Testis (tissue), 3 donors: ENCODE data around the gene SMAD6. TPM values are rescaled to one million over a fixed set of nuclear protein-coding genes. Genes with fewer than 3 reads are reported as not detected.

Source experiments
- DNase-seq: peaks from one replicate; pipeline ENCODE4 v3.0.0-alpha.2; 2019
- H3K27ac ChIP-seq, 2 donors: fragments of 200-600 bp; sonication (generic); one replicate each; pipeline ENCODE4 v1.5.1; 2019
- H3K27me3 ChIP-seq: fragments of 200-600 bp; sonication (generic); one replicate; pipeline ENCODE4 v1.5.1; 2019
- H3K36me3 ChIP-seq: fragments of 200-600 bp; sonication (generic); one replicate; pipeline ENCODE4 v1.5.1; 2017; ENCODE audit warnings: low read depth; ENCODE audit errors: missing control alignments
- H3K4me1 ChIP-seq: fragments of 200-600 bp; sonication (generic); one replicate; pipeline ENCODE4 v1.5.1; 2019
- H3K4me3 ChIP-seq, 2 donors: fragments of 200-600 bp; sonication (generic); one replicate each; pipeline ENCODE4 v1.5.1; 2017 to 2019
- H3K9me3 ChIP-seq: fragments of 200-600 bp; sonication (generic); one replicate; pipeline ENCODE4 v1.5.1; 2017
- CTCF ChIP-seq, 3 experiments: fragments of 450-650 bp in 2 of 3; fragments of 200-600 bp in 1 of 3; sonication (generic) in 1 of 3; IDR thresholded peaks; one replicate each; pipeline ENCODE4 v1.5.1; 2016 to 2019; ENCODE audit warnings: antibody characterized with exemption in 3 of 3, mild to moderate bottlenecking in 2 of 3, moderate library complexity in 1 of 3
- POLR2A ChIP-seq: fragments of 450-650 bp; IDR thresholded peaks from one replicate; pipeline ENCODE4 v1.6.1; 2017; ENCODE audit warnings: antibody characterized with exemption, mild to moderate bottlenecking, moderate library complexity
- WGBS, 2 donors: methylation state at CpG; one replicate each; pipeline ENCODE4 v1.1.5; 2018; 5-methylcytosine and 5-hydroxymethylcytosine counted together
- intact Hi-C: fragments of 100-400 bp; cut with DNase I; formaldehyde crosslinking; loops from one replicate; pipeline ENCODE4 v1.15.1; 2023; ENCODE audit warnings: low total_unique reads
- polyA plus RNA-seq: library from polyadenylated mRNA; stranded (reverse); fragments of 350-450 nt; fragmentation: Illumina TruSeq; extraction: RNeasy Lipid Tissue Mini Kit (QIAGEN cat#74804); gene quantifications from one replicate; pipeline ENCODE4 v1.2.3, GENCODE V29; 2014; ENCODE audit warnings: low read depth, low replicate concordance; ENCODE audit not compliant: insufficient read depth
- total RNA-seq, 2 donors: library from RNA; depleted of rRNA; stranded (reverse); fragments of >200 nt; gene quantifications; one replicate each; pipeline ENCODE4 v1.2.3, GENCODE V29; 2016

SMAD6 gene
- total and polyA plus RNA-seq, 3 donors from 2014 or later: 3.2 to 19.4 (median 17.5) TPM

GRCh38 chr15:66758844-66759243 lies 56.8 kb downstream of the SMAD6 start:
- peaks cover 26% of the 10 kb centered on the region for H3K4me1 ChIP-seq
- no peaks in the 10 kb centered on the region for H3K36me3 ChIP-seq
- intact Hi-C loops: no loop called here
- H3K27me3 ChIP-seq: no peaks in the 10 kb centered on the region
- no peaks in the 10 kb centered on the region for H3K9me3 ChIP-seq
- DNase-seq: no peak
- WGBS, 2 donors: 61 to 82% methylated on average over 3 of the region's 3 CpGs
- H3K4me3 ChIP-seq: no peak overlapping the region
- TF ChIP-seq POLR2A (no peak), CTCF (IDR thresholded peaks at IDR 0.05) (no peak)
- no peak overlapping the region for H3K27ac ChIP-seq

GRCh38 chr15:66760097-66760967 lies 58.3 kb downstream of the SMAD6 start:
- intact Hi-C loops: no loop called here
- H3K36me3 ChIP-seq: no peaks in the 10 kb centered on the region
- peak overlapping the region in 1 of 2 donors; percentile 62 for H3K27ac ChIP-seq
- H3K4me1 ChIP-seq: peaks cover 27% of the 10 kb centered on the region
- 86 to 89% methylated on average over 16 of the region's 16 CpGs for WGBS, 2 donors
- no peaks in the 10 kb centered on the region for H3K9me3 ChIP-seq
- no peaks in the 10 kb centered on the region for H3K27me3 ChIP-seq
- H3K4me3 ChIP-seq: no peak overlapping the region
- no peak for DNase-seq
- TF ChIP-seq CTCF (IDR thresholded peaks at IDR 0.05): no peak

- intact Hi-C loops: no loop called here
- no peaks in the 10 kb centered on the region for H3K36me3 ChIP-seq
- no peak for DNase-seq
- no peak overlapping the region for H3K4me3 ChIP-seq
- no peaks in the 10 kb centered on the region for H3K27me3 ChIP-seq
- peak overlapping the region in 1 of 2 donors; percentile 62 for H3K27ac ChIP-seq
- no peaks in the 10 kb centered on the region for H3K9me3 ChIP-seq
- H3K4me1 ChIP-seq: peaks cover 27% of the 10 kb centered on the region
- TF ChIP-seq POLR2A (no peak), CTCF (IDR thresholded peaks at IDR 0.05) (no peak)
- WGBS, 2 donors: 31 to 38% methylated on average over 11 to 16 of the region's 16 CpGs
These were observed 59.1 kb downstream of the SMAD6 start for GRCh38 chr15:66760968-66761725.

GRCh38 chr15:66761726-66762595 lies 59.9 kb downstream of the SMAD6 start:
- H3K27ac ChIP-seq: peak overlapping the region in 1 of 2 donors; percentile 62
- no peak for DNase-seq
- peaks cover 27% of the 10 kb centered on the region for H3K4me1 ChIP-seq
- TF ChIP-seq CTCF (IDR thresholded peaks at IDR 0.05): no peak
- no peaks in the 10 kb centered on the region for H3K9me3 ChIP-seq
- 57 to 59% methylated on average over 17 of the region's 17 CpGs for WGBS, 2 donors
- intact Hi-C loops: no loop called here
- H3K36me3 ChIP-seq: no peaks in the 10 kb centered on the region
- no peak overlapping the region for H3K4me3 ChIP-seq
- no peaks in the 10 kb centered on the region for H3K27me3 ChIP-seq
